GM19395 (cell line): ENCODE results near the gene TRANK1.
A peak's percentile ranks its signal among the peaks of the same experiment; 100 is the strongest.
"Not testable (repeated sequence)": the region's sequence is repeated elsewhere in the genome, so short reads cannot be mapped to it uniquely, and the experiment has no call there.

Source experiments
- ATAC-seq: cut with Tn5 transposase; IDR thresholded peaks from one replicate; pipeline ENCODE4 v1.9.1; 2021; ENCODE audit warnings: mild to moderate bottlenecking, moderate library complexity; ENCODE audit not compliant: unreplicated experiment

TRANK1 gene

GRCh38 chr3:36923523-36923943, 21.3 kb downstream of the TRANK1 start:
- peak; percentile 58 for ATAC-seq

DNA sequence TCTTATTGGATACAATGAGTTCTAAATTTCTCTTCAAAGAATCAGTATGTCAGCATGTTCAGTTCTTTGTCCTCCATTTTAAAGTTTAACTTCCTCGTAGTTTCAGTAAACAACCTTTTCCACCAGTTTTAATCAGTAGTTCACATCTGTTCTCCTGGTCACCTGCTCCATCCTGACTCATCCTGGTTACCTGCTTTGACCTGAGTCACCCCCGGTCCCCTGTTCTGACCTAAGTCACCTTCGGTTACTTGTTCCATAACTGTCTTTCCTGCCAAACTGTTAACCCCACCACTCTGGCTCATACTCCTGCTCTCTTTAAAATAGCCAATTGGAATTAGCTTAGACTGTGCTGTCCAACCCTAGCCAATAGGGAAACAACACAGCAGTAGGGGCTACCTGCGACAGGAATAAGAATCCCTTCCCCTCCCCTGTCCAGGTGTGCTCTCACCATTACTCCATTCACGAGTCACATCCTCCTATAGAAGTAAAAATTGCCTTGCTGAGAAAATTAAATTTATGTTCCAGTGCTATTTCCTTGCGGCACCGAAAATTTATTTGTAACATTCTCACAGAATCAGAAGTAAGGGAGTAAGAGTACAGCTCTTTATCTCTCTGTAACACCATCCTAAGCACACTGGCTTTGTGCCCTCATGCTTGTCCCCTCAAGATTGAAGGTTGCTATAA, 23.8 kb downstream of the TRANK1 start:
- no peak for ATAC-seq

DNA sequence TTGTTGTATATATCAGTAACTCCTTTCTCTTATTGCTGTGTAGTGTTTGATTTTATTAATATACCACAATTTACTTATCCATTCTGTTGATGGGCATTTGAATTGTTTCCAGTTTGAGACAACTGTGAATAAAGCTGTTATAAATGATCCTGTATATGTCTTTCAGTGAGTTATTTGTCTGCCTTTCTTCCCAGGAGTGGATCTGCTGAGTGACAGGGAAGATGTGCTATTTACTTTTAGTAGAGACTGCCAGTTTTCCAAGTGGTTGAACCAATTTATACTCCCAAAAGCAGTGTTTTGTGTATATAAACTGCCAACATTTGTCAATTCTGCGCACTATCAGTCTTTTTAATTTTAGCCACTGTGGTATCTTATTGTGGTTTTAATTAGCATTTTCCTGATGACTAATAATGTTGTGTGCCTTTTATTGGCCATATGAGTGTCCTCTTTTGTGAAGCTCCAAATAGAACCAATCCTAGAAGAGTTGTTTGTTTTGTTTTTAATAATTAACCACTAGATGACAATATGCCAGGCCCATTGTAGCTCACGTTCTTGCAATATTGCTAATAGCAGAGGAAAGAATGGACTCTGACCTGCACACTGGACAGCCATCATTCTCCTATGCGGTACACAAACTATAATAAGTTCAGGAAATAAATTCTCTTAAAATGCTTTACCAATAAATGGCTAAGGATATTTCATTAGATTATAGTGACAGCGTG, 25.3 kb downstream of the TRANK1 start:
- no peak for ATAC-seq

DNA sequence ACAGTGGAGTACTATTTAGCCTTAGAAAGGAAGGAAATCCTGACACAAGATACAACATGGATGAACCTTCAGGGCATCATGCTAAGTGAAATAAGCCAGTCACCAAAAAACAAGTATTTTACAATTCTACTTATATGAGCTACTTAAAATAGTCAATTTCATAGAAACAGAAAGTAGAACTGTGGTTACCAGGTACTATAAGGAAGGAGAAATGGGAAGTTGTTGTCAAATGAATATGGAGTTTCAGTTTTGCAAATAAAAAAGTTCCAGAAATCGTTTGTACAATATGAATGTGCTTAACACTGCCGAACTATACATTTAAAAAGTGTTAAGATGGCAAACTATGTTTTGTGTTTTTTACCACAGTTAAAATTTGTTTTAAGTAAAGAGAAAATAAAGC, 26.8 kb downstream of the TRANK1 start:
- peak; percentile 95 for ATAC-seq

- ATAC-seq: peak; percentile 97
Observed at GRCh38 chr3:36911990-36912804, 32.7 kb downstream of the TRANK1 start.

DNA sequence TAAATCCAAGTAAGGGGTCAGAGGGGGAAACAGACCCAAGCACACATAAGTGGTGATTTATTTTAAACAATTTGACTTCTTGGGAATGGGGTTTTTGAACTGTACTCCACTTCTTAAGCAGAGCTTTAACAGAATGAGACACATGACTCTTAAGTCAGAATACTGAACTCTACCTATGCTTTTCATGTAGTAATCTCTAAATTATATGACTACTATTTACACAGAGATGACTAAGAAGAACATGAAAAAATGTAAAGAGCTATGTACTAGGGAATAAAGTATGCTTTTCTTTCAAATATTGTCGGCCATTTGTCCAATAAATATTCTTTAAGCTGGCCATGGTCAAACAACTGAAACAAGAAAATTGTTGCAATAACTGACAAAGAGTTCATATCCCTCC, 35.2 kb downstream of the TRANK1 start:
- ATAC-seq: no peak

DNA sequence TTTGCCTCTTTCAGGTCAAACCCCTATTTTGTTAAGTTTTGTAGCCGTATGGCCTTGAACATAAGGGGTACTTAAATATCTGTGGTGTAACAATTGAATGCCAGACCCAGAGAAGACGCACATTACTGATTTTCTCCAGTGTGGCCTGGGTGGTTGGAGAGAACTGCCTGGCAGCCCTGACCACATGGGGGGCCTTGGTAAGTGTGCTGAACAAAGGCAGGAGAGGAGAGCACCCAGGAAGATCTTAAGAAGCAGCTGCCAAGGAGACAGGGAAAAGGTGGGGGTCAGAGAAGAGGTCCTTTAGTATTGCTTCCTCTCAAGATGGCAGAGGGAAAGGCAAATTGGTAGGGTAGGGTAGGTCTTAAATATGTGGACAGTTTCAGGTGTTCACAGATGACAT, 35.7 kb downstream of the TRANK1 start:
- ATAC-seq: no peak

DNA sequence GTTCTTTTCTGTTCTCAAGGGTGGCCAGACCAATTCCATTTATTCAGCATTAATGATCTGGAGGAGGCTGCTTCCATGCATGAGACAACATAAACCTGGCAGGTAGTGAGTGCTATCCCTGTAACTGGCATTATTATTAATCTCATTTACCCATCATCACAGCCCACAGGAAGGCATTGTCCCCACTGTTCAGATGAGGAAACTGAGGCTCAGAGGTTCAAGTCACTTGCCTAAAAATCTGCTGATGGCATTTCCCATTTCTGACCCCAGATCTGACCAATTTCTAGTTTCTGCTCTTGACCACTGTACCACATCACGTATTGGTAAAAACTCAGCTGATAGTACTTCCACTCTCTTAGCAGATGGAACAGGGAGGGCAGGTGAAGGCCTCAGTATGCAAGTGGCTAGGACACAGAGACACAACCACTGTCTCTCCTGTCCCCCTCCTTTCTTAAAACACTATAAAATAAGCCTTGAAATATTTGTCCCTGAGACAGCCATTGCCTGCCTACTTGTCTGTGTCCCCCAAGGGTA, 36.1 kb downstream of the TRANK1 start:
- ATAC-seq: no peak

DNA sequence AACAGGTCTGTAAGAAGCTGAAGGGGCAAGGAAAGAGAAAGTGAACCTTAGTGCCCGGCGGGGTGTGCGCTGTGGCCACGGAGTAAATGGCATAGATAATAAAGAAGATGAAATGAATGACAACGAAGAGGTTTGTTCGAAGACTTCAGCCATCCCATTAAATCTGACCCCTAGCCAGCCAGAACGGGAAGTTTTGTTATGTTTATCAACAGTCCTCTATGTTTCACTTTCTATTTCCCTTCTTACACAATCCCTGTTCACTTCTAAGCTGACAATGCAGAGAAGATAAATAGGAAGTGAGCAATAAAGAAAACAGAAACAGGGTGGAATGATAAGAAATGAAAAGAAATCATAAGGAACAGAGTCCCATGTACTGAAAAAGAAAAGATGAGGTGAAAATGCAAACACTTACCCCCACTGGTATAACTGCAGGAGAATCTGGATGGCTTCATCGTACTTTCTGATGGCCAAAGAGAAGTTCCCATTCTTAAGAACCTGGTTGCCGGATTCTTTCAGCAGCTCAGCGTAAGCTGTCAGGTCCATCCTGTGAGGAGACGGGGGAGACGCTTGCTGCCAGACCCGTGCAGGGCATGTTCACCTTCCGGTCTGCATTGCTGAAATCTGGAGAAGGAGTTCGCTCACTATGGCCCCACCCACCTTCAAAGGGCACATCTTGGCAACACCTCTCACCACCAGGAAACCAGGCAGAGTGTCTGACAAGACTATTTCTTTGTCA, 36.8 kb downstream of the TRANK1 start:
- peak; percentile 30 for ATAC-seq

- ATAC-seq: no peak
Observed at GRCh38 chr3:36906504-36907149, 38.2 kb downstream of the TRANK1 start.

GRCh38 chr3:36905545-36905944, 39.3 kb downstream of the TRANK1 start:
- ATAC-seq: no peak

DNA sequence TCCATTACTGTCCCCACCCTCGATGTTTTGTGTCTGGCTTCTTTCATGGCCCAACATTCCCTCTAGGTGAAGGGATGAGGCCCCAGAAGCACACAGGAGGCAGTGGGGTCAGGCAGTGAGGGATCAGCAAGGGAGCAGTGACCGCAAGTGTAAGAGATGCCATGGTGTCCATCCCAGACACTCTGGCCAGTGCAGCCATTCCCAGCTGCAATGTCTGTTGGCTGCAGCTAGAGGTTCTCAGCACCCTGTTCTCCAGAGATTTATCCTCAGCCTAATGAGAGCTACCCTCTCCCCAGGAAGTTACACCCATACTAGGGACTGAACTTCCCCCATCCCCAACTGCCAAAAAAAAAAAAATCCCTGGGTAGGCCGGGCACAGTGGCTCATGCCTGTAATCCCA, 40.2 kb downstream of the TRANK1 start:
- ATAC-seq: no peak

DNA sequence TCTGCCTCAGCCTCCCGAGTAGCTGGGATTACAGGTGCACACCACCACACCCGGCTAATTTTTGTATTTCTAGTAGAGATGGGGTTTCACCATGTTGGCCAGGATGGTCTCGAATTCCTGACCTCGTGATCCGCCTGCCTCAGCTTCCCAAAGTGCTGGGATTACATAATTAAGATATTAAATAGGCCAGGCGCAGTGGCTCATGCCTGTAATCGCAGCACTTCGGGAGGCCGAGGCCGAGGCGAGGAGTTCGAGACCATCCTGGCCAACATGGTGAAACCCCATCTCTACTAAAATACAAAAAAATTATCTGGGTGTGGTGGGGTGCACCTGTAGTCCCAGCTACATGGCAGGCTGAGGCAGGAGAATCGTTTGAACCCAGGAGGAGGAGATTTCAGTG, 40.8 kb downstream of the TRANK1 start:
- not testable (repeated sequence) for ATAC-seq

- no peak for ATAC-seq
Observed at GRCh38 chr3:36903119-36903882, 41.6 kb downstream of the TRANK1 start.

- ATAC-seq: no peak
Observed at GRCh38 chr3:36901588-36901987, 43.3 kb downstream of the TRANK1 start.

DNA sequence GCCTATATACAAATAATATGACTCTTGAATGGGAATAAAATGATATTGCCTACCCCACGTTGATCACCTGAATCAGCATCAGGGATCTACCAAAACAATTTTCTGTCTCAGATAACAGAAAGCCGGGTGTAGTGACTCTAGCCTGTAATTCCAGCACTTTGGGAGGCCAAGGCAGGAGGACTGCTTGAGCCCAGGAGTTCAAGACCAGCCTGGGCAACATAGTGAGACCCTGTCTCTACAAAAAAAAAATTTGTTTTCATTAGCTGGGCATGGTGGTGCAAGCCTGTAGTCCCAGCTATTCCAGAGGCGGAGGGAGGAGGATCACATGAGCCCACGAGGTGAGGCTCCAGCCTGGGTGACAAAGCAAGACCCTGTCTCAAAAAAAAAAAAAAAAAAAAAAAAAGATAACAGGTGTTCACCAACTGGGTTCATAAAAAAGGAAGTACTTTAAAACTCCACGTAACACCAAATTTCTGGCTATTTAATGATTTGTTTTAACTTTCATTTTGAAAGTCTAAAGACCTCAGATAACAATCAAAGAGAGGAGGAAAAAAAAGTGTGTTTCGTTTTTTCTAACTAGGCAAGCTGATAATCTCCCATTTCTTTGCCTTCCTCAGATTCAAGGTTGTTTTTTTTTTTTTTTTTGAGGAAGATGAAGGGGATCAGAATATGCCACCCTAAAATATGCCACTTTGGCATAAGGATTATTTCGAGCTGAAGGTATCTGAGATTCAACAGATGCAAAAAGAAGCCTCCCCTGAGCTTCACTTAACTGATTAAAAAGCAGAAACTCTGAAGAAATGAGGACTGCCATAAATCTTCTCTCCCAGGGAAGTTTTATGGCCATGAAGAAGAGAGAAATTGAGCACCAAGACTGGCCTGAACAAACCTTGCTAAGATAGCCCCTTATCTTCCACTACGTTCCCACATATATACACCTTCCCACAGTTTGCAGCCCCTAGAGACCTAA, 44.1 kb downstream of the TRANK1 start:
- ATAC-seq: no peak

DNA sequence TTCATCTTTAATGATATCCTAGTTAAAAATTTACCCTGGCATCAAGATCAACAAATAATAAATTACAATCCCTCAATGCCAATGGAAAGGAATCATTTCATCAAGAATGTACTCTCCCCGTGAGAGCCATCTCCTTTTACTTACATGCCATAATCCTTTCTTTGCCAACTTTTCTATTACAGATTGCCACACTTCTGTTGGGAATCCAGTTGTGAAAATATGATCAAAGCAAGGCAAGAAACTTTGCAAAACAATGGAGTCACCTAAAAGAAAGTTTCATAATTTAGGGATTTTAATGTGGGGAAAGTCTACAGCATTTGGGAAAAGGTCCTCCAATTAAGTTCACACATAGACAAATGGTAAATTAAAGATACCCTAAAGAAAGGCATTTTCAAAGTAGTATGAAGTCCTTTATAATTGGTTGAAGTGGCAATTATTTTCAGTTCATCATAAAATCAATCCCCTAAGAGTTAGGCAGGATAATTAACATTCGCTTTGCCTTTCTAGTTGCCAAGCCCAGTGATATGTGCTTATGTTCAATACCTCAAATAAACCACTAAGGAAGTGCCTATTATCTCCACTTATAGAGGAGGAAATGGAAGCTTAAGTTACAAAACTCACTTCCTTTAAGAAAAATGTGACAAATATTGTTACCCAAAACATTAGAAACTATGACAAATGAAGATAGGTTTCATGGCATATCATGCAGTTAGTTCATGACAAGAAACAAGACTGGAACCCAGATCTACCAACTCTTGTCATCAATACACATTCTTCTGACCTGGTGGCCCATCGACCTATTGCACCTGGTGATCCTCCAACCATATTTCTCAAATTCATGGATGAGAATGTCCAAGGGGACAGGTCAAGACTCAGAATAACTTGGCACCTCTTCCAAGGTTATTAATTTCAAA, 49.1 kb downstream of the TRANK1 start:
- no peak for ATAC-seq
